Measurements from ENCODE around the gene C19orf44. TPM values are rescaled to one million over a fixed set of nuclear protein-coding genes. Genes with fewer than 3 reads are reported as not detected.
"Not testable (repeated sequence)": the region's sequence is repeated elsewhere in the genome, so short reads cannot be mapped to it uniquely, and the experiment has no call there.

The C19orf44 gene
- total RNA-seq, 2 experiments from 2014 or later, result 0.78 to 1.0 TPM

- ATAC-seq (ENCODE audit: poor library complexity) (no peak), DNase-seq (no peak)
- Mint-ChIP-seq H3K9me3 (no peaks in the 10 kb centered on the region), H3K4me1 (ENCODE audit: low read depth) (peaks cover 55% of the 10 kb centered on the region), H3K27me3 (no peaks in the 10 kb centered on the region), H3K4me3 (peak overlapping the region; percentile 14), H3K36me3 (ENCODE audit: low read depth) (peaks cover 14% of the 10 kb centered on the region), H3K27ac (no peak overlapping the region)
- no peak for TF ChIP-seq CTCF (IDR thresholded peaks at IDR 0.05)
- Histone ChIP-seq H3K27ac (ENCODE audit: low read depth in 1 of 2, low read length in 2 of 2) (no peak overlapping the region), H3K9me3 (ENCODE audit: control insufficient read depth in 1 of 2, insufficient read depth in 1 of 2, low read length in 2 of 2) (no peaks in the 10 kb centered on the region), H3K27me3 (ENCODE audit: control insufficient read depth in 1 of 2, insufficient read depth in 2 of 2, low read length in 2 of 2) (no peaks in the 10 kb centered on the region), H3K4me3 (ENCODE audit: low read length) (no peak overlapping the region), H3K36me3 (ENCODE audit: insufficient read depth, low read length) (peaks cover 4% of the 10 kb centered on the region), H3K4me1 (ENCODE audit: insufficient read depth, low read length) (peaks cover 45% of the 10 kb centered on the region)
- POLR2A ChIA-PET, result no interaction called here
- CTCF ChIA-PET, result no interaction called here
- intact Hi-C loops (cut with DNase I, micrococcal nuclease), result no loop called here
Observed at GRCh38 chr19:16463341-16463990, 32.7 kb upstream of the C19orf44 start.

- ATAC-seq (ENCODE audit: poor library complexity) (no peak), DNase-seq (no peak)
- ChIA-PET CTCF (no interaction called here), POLR2A (no interaction called here)
- H3K4me1 ChIP-seq (ENCODE audit: insufficient read depth, low read length), result peaks cover 43% of the 10 kb centered on the region
- no peaks in the 10 kb centered on the region for H3K9me3 ChIP-seq (ENCODE audit: control insufficient read depth in 1 of 2, insufficient read depth in 1 of 2, low read length in 2 of 2)
- H3K27me3 Mint-ChIP-seq, result no peaks in the 10 kb centered on the region
- H3K36me3 ChIP-seq (ENCODE audit: insufficient read depth, low read length), result peaks cover 4% of the 10 kb centered on the region
- H3K27ac Mint-ChIP-seq, result no peak overlapping the region
- H3K9me3 Mint-ChIP-seq, result no peaks in the 10 kb centered on the region
- intact Hi-C loops (cut with DNase I, micrococcal nuclease), result no loop called here
- peaks cover 54% of the 10 kb centered on the region for H3K4me1 Mint-ChIP-seq (ENCODE audit: low read depth)
- H3K4me3 Mint-ChIP-seq, result no peak overlapping the region
- H3K4me3 ChIP-seq (ENCODE audit: low read length), result no peak overlapping the region
- H3K36me3 Mint-ChIP-seq (ENCODE audit: low read depth), result peaks cover 14% of the 10 kb centered on the region
- no peak for TF ChIP-seq CTCF (IDR thresholded peaks at IDR 0.05)
- H3K27ac ChIP-seq (ENCODE audit: low read depth in 1 of 2, low read length in 2 of 2), result no peak overlapping the region
- no peaks in the 10 kb centered on the region for H3K27me3 ChIP-seq (ENCODE audit: control insufficient read depth in 1 of 2, insufficient read depth in 2 of 2, low read length in 2 of 2)
Observed at GRCh38 chr19:16463991-16464575, 32.1 kb upstream of the C19orf44 start.

GRCh38 chr19:16465239-16465638 is 31.0 kb upstream of the C19orf44 start:
- H3K4me1 Mint-ChIP-seq (ENCODE audit: low read depth), result peaks cover 54% of the 10 kb centered on the region
- Histone ChIP-seq H3K4me3 (ENCODE audit: low read length) (no peak overlapping the region), H3K4me1 (ENCODE audit: insufficient read depth, low read length) (peaks cover 44% of the 10 kb centered on the region), H3K27ac (ENCODE audit: low read depth in 1 of 2, low read length in 2 of 2) (no peak overlapping the region), H3K9me3 (ENCODE audit: control insufficient read depth in 1 of 2, insufficient read depth in 1 of 2, low read length in 2 of 2) (no peaks in the 10 kb centered on the region), H3K36me3 (ENCODE audit: insufficient read depth, low read length) (peaks cover 4% of the 10 kb centered on the region), H3K27me3 (ENCODE audit: control insufficient read depth in 1 of 2, insufficient read depth in 2 of 2, low read length in 2 of 2) (no peaks in the 10 kb centered on the region)
- H3K36me3 Mint-ChIP-seq (ENCODE audit: low read depth), result peaks cover 14% of the 10 kb centered on the region
- no peaks in the 10 kb centered on the region for H3K27me3 Mint-ChIP-seq
- ChIA-PET CTCF (no interaction called here), POLR2A (no interaction called here)
- no peaks in the 10 kb centered on the region for H3K9me3 Mint-ChIP-seq
- H3K4me3 Mint-ChIP-seq, result no peak overlapping the region
- H3K27ac Mint-ChIP-seq, result no peak overlapping the region
- intact Hi-C loops (cut with DNase I, micrococcal nuclease), result no loop called here
- no peak for TF ChIP-seq CTCF (IDR thresholded peaks at IDR 0.05)
- ATAC-seq (ENCODE audit: poor library complexity) (no peak), DNase-seq (no peak)

GRCh38 chr19:16466802-16467427 is 29.3 kb upstream of the C19orf44 start:
- POLR2A ChIA-PET, result not testable (repeated sequence)

More at GRCh38 chr19:16466802-16467427, 29.3 kb upstream of the C19orf44 start:
- intact Hi-C loops (cut with DNase I, micrococcal nuclease); H3K4me3 ChIP-seq (ENCODE audit: low read length); H3K9me3 ChIP-seq (ENCODE audit: control insufficient read depth in 1 of 2, insufficient read depth in 1 of 2, low read length in 2 of 2); CTCF ChIA-PET; H3K27me3 ChIP-seq (ENCODE audit: control insufficient read depth in 1 of 2, insufficient read depth in 2 of 2, low read length in 2 of 2); H3K27ac Mint-ChIP-seq; H3K36me3 ChIP-seq (ENCODE audit: insufficient read depth, low read length); DNase-seq; H3K27ac ChIP-seq (ENCODE audit: low read depth in 1 of 2, low read length in 2 of 2); H3K4me3 Mint-ChIP-seq; ATAC-seq (ENCODE audit: poor library complexity); H3K27me3 Mint-ChIP-seq; H3K9me3 Mint-ChIP-seq: not testable (repeated sequence)
- Mint-ChIP-seq H3K36me3 (ENCODE audit: low read depth) (peaks cover 17% of the 10 kb centered on the region), H3K4me1 (ENCODE audit: low read depth) (peaks cover 65% of the 10 kb centered on the region)
- H3K4me1 ChIP-seq (ENCODE audit: insufficient read depth, low read length), result peaks cover 51% of the 10 kb centered on the region
